ENCODE results near the gene GPR143.

GPR143 gene

DNA sequence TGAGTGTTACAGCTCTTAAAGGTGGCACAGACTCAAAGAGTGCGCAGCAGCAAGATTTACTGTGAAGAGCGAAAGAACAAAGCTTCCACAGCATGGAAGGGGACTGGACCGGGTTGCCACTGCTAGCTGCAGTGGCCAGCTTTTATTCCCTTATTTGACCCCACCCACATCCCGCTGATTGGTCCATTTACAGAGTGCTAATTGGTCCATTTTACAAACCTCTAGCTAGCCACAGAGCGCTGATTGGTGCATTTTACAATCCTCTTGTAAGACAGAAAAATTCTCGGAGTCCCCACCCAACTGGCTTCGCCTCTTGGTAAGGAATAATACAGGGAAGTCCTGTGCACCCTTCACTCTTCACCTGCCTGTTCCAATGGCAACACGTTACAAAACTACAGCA is 18.7 kb upstream of the GPR143 start:
- TF ChIP-seq RARB (CRISPR knock-in tag; IDR thresholded peaks at IDR 0.05) (no peak), ZNF565 (CRISPR knock-in tag; conservative IDR thresholded peaks at IDR 0.05; ENCODE audit: low read depth) (no peak), PPARA (CRISPR knock-in tag; IDR thresholded peaks at IDR 0.05; ENCODE audit: borderline replicate concordance) (no peak), CSDC2 (CRISPR knock-in tag; IDR thresholded peaks at IDR 0.05) (no peak), OSR1 (CRISPR knock-in tag; IDR thresholded peaks at IDR 0.05) (no peak), ZC3H10 (CRISPR knock-in tag; IDR thresholded peaks at IDR 0.05) (no peak), ZFP3 (CRISPR knock-in tag; IDR thresholded peaks at IDR 0.05) (no peak), ISL1 (CRISPR knock-in tag; IDR thresholded peaks at IDR 0.05) (no peak)
- TF ChIP-seq, protein P1, sequence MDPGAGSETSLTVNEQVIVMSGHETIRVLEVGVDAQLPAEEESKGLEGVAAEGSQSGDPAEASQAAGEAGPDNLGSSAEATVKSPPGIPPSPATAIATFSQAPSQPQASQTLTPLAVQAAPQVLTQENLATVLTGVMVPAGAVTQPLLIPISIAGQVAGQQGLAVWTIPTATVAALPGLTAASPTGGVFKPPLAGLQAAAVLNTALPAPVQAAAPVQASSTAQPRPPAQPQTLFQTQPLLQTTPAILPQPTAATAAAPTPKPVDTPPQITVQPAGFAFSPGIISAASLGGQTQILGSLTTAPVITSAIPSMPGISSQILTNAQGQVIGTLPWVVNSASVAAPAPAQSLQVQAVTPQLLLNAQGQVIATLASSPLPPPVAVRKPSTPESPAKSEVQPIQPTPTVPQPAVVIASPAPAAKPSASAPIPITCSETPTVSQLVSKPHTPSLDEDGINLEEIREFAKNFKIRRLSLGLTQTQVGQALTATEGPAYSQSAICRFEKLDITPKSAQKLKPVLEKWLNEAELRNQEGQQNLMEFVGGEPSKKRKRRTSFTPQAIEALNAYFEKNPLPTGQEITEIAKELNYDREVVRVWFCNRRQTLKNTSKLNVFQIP (CRISPR knock-in tag; IDR thresholded peaks at IDR 0.05; ENCODE audit: borderline replicate concordance, low read depth), result no peak
- TF ChIP-seq, protein P2, sequence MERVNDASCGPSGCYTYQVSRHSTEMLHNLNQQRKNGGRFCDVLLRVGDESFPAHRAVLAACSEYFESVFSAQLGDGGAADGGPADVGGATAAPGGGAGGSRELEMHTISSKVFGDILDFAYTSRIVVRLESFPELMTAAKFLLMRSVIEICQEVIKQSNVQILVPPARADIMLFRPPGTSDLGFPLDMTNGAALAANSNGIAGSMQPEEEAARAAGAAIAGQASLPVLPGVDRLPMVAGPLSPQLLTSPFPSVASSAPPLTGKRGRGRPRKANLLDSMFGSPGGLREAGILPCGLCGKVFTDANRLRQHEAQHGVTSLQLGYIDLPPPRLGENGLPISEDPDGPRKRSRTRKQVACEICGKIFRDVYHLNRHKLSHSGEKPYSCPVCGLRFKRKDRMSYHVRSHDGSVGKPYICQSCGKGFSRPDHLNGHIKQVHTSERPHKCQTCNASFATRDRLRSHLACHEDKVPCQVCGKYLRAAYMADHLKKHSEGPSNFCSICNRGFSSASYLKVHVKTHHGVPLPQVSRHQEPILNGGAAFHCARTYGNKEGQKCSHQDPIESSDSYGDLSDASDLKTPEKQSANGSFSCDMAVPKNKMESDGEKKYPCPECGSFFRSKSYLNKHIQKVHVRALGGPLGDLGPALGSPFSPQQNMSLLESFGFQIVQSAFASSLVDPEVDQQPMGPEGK (CRISPR knock-in tag; IDR thresholded peaks at IDR 0.05; ENCODE audit: borderline replicate concordance), result no peak
- TF ChIP-seq, protein P3, sequence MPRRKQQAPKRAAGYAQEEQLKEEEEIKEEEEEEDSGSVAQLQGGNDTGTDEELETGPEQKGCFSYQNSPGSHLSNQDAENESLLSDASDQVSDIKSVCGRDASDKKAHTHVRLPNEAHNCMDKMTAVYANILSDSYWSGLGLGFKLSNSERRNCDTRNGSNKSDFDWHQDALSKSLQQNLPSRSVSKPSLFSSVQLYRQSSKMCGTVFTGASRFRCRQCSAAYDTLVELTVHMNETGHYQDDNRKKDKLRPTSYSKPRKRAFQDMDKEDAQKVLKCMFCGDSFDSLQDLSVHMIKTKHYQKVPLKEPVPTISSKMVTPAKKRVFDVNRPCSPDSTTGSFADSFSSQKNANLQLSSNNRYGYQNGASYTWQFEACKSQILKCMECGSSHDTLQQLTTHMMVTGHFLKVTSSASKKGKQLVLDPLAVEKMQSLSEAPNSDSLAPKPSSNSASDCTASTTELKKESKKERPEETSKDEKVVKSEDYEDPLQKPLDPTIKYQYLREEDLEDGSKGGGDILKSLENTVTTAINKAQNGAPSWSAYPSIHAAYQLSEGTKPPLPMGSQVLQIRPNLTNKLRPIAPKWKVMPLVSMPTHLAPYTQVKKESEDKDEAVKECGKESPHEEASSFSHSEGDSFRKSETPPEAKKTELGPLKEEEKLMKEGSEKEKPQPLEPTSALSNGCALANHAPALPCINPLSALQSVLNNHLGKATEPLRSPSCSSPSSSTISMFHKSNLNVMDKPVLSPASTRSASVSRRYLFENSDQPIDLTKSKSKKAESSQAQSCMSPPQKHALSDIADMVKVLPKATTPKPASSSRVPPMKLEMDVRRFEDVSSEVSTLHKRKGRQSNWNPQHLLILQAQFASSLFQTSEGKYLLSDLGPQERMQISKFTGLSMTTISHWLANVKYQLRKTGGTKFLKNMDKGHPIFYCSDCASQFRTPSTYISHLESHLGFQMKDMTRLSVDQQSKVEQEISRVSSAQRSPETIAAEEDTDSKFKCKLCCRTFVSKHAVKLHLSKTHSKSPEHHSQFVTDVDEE (CRISPR knock-in tag; IDR thresholded peaks at IDR 0.05), result no peak
- no peak for ATAC-seq

DNA sequence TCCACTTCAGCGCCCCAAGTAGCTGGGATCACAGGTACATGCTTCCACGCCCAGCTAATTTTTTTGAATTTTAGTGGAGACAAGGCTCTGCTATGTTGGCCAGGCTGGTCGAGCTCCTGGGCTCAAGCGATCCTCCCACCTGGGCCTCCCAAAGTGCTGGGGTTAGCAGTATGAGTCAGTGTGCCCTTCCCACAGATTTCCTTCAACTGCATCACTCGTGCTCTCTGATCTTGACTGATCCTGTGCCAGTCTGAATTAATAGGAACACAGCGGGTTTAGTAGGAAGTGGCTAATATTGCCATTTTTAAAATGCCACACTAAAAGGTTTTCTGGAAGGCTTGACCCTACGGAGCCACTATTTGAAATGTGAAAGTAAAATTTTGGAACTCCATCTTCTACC is 16.3 kb upstream of the GPR143 start:
- TF ChIP-seq ZNF565 (CRISPR knock-in tag; conservative IDR thresholded peaks at IDR 0.05; ENCODE audit: low read depth) (no peak), ZFP3 (CRISPR knock-in tag; IDR thresholded peaks at IDR 0.05) (no peak), ZNF8 (CRISPR knock-in tag; IDR thresholded peaks at IDR 0.05) (no peak)
- ATAC-seq, result no peak

DNA sequence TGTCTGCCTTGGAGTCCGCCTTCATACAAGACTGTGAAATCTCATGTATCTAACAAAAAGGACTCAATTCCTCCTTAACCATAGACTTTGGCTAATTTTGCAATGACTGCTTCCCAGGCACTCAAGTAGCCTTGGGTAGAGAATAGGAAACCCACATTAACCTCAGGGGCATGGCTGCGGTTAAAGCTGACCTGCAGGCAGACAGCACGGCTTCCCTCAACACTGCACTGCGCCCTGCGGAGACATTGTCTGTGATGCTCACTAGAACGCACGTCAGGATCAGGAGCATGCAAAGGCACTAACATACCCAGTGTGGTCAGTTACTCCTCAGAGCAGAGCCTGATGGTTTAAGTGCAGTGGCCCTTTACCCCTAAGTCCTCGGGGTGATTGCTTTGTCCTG is 10.3 kb upstream of the GPR143 start:
- no peak for TF ChIP-seq GLIS3 (CRISPR knock-in tag; IDR thresholded peaks at IDR 0.05)
- TF ChIP-seq, protein P1 (CRISPR knock-in tag; IDR thresholded peaks at IDR 0.05; ENCODE audit: borderline replicate concordance, low read depth), result no peak
- no peak for TF ChIP-seq TOX (CRISPR knock-in tag; IDR thresholded peaks at IDR 0.05; ENCODE audit: borderline replicate concordance)
- TF ChIP-seq RARB (CRISPR knock-in tag; IDR thresholded peaks at IDR 0.05), result no peak
- TF ChIP-seq OSR1 (CRISPR knock-in tag; IDR thresholded peaks at IDR 0.05), result no peak
- no peak for TF ChIP-seq TCF4 (CRISPR knock-in tag; IDR thresholded peaks at IDR 0.05; ENCODE audit: borderline replicate concordance)
- no peak for ATAC-seq

DNA sequence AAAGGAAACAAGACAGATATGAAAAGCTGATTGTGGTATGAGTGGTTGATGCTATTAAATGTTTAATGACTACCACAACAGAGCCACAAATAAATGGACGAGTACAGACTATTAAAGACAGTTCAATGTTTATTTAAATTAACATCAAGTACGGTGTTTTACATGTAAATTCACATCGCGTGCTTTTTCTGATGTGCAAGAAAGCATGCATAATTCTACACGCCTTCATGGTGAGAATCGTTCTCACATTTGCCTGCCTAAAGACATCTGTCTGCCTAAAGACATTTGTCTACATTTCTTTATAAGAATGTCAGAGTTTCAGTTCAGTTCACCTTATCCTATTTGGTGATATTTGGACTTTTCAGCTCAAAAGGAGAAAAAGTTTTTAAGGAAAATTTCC is 7.3 kb upstream of the GPR143 start:
- no peak for ATAC-seq
- TF ChIP-seq, protein P3 (CRISPR knock-in tag; IDR thresholded peaks at IDR 0.05), result no peak
- TF ChIP-seq TOX (CRISPR knock-in tag; IDR thresholded peaks at IDR 0.05; ENCODE audit: borderline replicate concordance), result no peak
- TF ChIP-seq, protein P1 (CRISPR knock-in tag; IDR thresholded peaks at IDR 0.05; ENCODE audit: borderline replicate concordance, low read depth), result no peak
- TF ChIP-seq OSR1 (CRISPR knock-in tag; IDR thresholded peaks at IDR 0.05), result no peak
- no peak for TF ChIP-seq RARB (CRISPR knock-in tag; IDR thresholded peaks at IDR 0.05)
- TF ChIP-seq, protein P4, sequence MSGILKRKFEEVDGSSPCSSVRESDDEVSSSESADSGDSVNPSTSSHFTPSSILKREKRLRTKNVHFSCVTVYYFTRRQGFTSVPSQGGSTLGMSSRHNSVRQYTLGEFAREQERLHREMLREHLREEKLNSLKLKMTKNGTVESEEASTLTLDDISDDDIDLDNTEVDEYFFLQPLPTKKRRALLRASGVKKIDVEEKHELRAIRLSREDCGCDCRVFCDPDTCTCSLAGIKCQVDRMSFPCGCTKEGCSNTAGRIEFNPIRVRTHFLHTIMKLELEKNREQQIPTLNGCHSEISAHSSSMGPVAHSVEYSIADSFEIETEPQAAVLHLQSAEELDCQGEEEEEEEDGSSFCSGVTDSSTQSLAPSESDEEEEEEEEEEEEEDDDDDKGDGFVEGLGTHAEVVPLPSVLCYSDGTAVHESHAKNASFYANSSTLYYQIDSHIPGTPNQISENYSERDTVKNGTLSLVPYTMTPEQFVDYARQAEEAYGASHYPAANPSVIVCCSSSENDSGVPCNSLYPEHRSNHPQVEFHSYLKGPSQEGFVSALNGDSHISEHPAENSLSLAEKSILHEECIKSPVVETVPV (CRISPR knock-in tag; IDR thresholded peaks at IDR 0.05), result no peak
- no peak for TF ChIP-seq TCF4 (CRISPR knock-in tag; IDR thresholded peaks at IDR 0.05; ENCODE audit: borderline replicate concordance)
- no peak for TF ChIP-seq ZFP3 (CRISPR knock-in tag; IDR thresholded peaks at IDR 0.05)
- no peak for TF ChIP-seq CSDC2 (CRISPR knock-in tag; IDR thresholded peaks at IDR 0.05)
- TF ChIP-seq ESRRG (CRISPR knock-in tag; IDR thresholded peaks at IDR 0.05), result no peak
- no peak for TF ChIP-seq ZNF70 (CRISPR knock-in tag; IDR thresholded peaks at IDR 0.05)
- no peak for TF ChIP-seq BACH2 (CRISPR knock-in tag; IDR thresholded peaks at IDR 0.05; ENCODE audit: borderline replicate concordance)
